DND-41 (cell line): ENCODE data around the gene NEGR1.
A peak's percentile ranks its signal among the peaks of the same experiment; 100 is the strongest.

Experiments
- ATAC-seq: fragments of 200-7000 bp; cut with Tn5 transposase; 3 replicates; pipeline ENCODE4 v1.9.1; 2021; ENCODE audit warnings: low read depth; ENCODE audit not compliant: insufficient read depth
- DNase-seq: peaks from one replicate; pipeline ENCODE4 v3.0.0-alpha.2; 2020
- H2AFZ ChIP-seq: 2 replicates; pipeline ENCODE4 v1.6.0; 2012; ENCODE audit warnings: low read depth, low read length
- H3K27ac ChIP-seq: 2 replicates; pipeline ENCODE4 v1.5.1; 2012; ENCODE audit warnings: low read length, inconsistent platforms
- H3K27me3 ChIP-seq: fragments of 200-600 bp; sonication (generic); 2 replicates; pipeline ENCODE4 v1.6.0; 2012; ENCODE audit warnings: low read length, mild to moderate bottlenecking, inconsistent platforms; ENCODE audit not compliant: insufficient read depth, poor library complexity
- H3K36me3 ChIP-seq: 2 replicates; pipeline ENCODE4 v1.5.1; 2012; ENCODE audit warnings: low read length, inconsistent platforms; ENCODE audit not compliant: insufficient read depth
- H3K4me1 ChIP-seq: 2 replicates; pipeline ENCODE4 v1.5.1; 2012; ENCODE audit warnings: mild to moderate bottlenecking, low read length; ENCODE audit not compliant: insufficient read depth
- H3K4me2 ChIP-seq: 2 replicates; pipeline ENCODE4 v1.6.0; 2012; ENCODE audit warnings: mild to moderate bottlenecking, moderate library complexity, low read length, inconsistent platforms; ENCODE audit not compliant: insufficient read depth
- H3K4me3 ChIP-seq, 2 experiments: fragments of 200-600 bp in 1 of 2; shearing (Covaris generic) in 1 of 2; 2 replicates each; pipeline ENCODE4 v1.5.1; 2012 to 2016; ENCODE audit warnings: inconsistent platforms in 2 of 2, low read length in 2 of 2, mild to moderate bottlenecking in 2 of 2, low read depth in 1 of 2, moderate library complexity in 1 of 2
- H3K79me2 ChIP-seq: 2 replicates; pipeline ENCODE4 v1.6.0; 2012; ENCODE audit warnings: low read length, inconsistent platforms; ENCODE audit not compliant: insufficient read depth
- H3K9ac ChIP-seq: 2 replicates; pipeline ENCODE4 v1.6.0; 2012; ENCODE audit warnings: low read depth, mild to moderate bottlenecking, inconsistent platforms, low read length, moderate library complexity
- H3K9me3 ChIP-seq: 2 replicates; pipeline ENCODE4 v1.5.1; 2012; ENCODE audit warnings: low read length, moderate library complexity, mild to moderate bottlenecking, inconsistent platforms; ENCODE audit not compliant: insufficient read depth, severe bottlenecking
- H4K20me1 ChIP-seq: 2 replicates; pipeline ENCODE4 v1.6.0; 2012; ENCODE audit warnings: low read length; ENCODE audit not compliant: insufficient read depth
- CTCF ChIP-seq: IDR thresholded peaks from 2 replicates; pipeline ENCODE4 v1.5.1; 2012; ENCODE audit warnings: borderline replicate concordance, low read length, moderate library complexity, mild to moderate bottlenecking; ENCODE audit not compliant: poor library complexity, severe bottlenecking; ENCODE audit errors: extremely low read depth
- EZH2 ChIP-seq: IDR thresholded peaks from 3 replicates; pipeline ENCODE4 v1.6.1; 2012; ENCODE audit warnings: borderline replicate concordance, low read depth, mild to moderate bottlenecking, moderate library complexity, low read length, inconsistent platforms; ENCODE audit not compliant: severe bottlenecking

Gene NEGR1

DNA sequence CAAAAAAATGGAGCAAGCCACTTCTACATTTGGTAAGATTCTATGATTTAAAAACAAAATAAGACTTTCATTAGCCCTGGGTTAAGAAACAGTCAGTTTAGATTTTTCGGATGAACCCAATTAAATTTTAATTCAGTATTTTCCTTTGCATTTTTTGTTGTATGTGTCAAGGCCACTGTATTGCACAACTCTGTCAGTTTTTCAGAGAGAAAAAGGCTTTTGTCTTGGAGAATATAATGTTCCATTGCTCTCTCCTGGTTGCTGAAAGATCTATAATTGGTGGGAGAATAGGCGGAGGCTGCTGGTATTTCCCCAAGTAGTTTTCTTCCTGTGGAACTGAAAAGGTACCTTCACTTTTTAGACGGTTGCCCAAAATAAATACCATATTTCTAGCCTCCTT, 84.6 kb downstream of the NEGR1 start:
- Histone ChIP-seq H3K4me2 (no peak overlapping the region), H3K4me1 (no peaks in the 10 kb centered on the region), H3K36me3 (no peaks in the 10 kb centered on the region), H3K79me2 (no peaks in the 10 kb centered on the region), H3K27ac (no peak overlapping the region), H3K9ac (no peak overlapping the region), H3K9me3 (no peaks in the 10 kb centered on the region), H3K4me3 (no peak overlapping the region), H4K20me1 (no peaks in the 10 kb centered on the region), H2AFZ (no peak overlapping the region), H3K27me3 (no peaks in the 10 kb centered on the region)
- ATAC-seq = no peak
- TF ChIP-seq CTCF = no peak
- no peak for TF ChIP-seq EZH2
- no peak for DNase-seq

DNA sequence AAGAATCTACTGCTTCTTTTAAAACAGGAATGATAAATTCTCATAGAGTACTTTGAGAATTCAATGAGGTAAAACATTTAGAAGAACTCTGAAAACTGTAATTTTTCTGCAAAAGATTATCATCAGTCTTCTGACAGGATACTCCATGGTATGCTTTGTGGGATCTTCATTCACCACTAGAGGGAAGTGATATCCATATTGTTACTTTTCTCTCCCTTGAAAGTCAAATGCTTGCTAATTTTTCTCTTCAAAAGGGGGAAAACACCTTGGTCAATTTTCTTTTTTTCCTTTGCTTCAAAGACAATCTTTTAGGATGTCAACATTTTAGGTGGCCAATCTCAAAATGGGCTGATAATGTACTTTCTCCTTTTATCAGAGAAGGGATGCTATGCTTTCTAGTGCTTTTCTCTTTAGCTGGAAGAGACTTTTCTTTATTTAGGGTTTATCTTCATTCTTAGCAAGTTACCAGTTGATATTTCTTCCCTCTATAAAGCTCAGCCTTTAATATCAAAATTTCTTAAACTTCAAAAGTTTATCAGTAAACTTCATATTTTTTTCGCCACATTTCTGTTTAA, 95.5 kb downstream of the NEGR1 start:
- peak; percentile 57; the same call in 1 of the 3 replicates for ATAC-seq
- DNase-seq = no peak
- no peaks in the 10 kb centered on the region for H3K9me3 ChIP-seq

DNA sequence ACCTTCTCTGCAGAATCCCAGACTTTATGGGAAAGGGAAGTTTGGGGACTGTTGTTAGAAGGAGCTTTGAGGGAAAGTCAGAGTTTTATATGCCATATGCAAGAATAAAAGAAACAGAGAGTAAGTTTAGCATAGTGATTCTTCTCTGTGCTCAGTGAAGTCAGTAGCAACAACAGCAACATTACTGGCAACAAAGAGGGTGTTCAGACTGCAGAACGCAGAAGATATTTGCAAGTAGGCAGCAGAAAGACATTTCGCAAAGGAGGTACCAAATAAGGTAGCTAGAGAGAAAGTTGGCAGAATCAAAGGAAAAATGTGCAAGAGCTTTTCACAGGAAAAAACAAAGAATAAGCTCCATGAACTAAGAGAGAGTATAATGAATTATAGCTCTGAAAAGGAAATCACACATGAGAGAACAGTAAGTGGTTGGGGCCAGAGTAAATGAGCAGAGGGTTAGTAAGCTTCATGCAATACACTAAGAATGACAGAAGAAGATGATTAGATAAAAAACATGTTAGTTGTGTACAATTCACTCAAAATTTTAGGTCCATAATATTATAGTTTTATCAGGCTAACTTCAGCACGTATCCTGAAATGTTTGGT, 98.1 kb downstream of the NEGR1 start:
- DNase-seq (no peak), ATAC-seq (no peak)
- H3K4me1 ChIP-seq = no peaks in the 10 kb centered on the region
- no peaks in the 10 kb centered on the region for H3K79me2 ChIP-seq
- no peak overlapping the region for H3K4me2 ChIP-seq
- H2AFZ ChIP-seq = no peak overlapping the region
- no peaks in the 10 kb centered on the region for H3K9me3 ChIP-seq
- no peaks in the 10 kb centered on the region for H3K27me3 ChIP-seq
- H3K9ac ChIP-seq = no peak overlapping the region
- H3K36me3 ChIP-seq = no peaks in the 10 kb centered on the region
- H3K4me3 ChIP-seq = no peak overlapping the region
- H4K20me1 ChIP-seq = no peaks in the 10 kb centered on the region
- no peak overlapping the region for H3K27ac ChIP-seq
- TF ChIP-seq CTCF = no peak
- TF ChIP-seq EZH2 = no peak

More for the DNA sequence above, 95.5 kb downstream of the NEGR1 start:
- H3K27ac ChIP-seq = no peak overlapping the region
- TF ChIP-seq EZH2 = no peak
- TF ChIP-seq CTCF = peak; percentile 63
- H3K36me3 ChIP-seq = no peaks in the 10 kb centered on the region
- no peaks in the 10 kb centered on the region for H3K4me1 ChIP-seq
- H3K4me3 ChIP-seq = no peak overlapping the region
- H2AFZ ChIP-seq = no peak overlapping the region
- H4K20me1 ChIP-seq = no peaks in the 10 kb centered on the region
- no peak overlapping the region for H3K9ac ChIP-seq
- no peaks in the 10 kb centered on the region for H3K27me3 ChIP-seq
- no peaks in the 10 kb centered on the region for H3K79me2 ChIP-seq
- H3K4me2 ChIP-seq = no peak overlapping the region
